ENCODE data around the gene PAIP2B.
A peak's percentile ranks its signal among the peaks of the same experiment; 100 is the strongest.
"Not testable (repeated sequence)": the region's sequence is repeated elsewhere in the genome, so short reads cannot be mapped to it uniquely, and the experiment has no call there.

The PAIP2B gene

DNA sequence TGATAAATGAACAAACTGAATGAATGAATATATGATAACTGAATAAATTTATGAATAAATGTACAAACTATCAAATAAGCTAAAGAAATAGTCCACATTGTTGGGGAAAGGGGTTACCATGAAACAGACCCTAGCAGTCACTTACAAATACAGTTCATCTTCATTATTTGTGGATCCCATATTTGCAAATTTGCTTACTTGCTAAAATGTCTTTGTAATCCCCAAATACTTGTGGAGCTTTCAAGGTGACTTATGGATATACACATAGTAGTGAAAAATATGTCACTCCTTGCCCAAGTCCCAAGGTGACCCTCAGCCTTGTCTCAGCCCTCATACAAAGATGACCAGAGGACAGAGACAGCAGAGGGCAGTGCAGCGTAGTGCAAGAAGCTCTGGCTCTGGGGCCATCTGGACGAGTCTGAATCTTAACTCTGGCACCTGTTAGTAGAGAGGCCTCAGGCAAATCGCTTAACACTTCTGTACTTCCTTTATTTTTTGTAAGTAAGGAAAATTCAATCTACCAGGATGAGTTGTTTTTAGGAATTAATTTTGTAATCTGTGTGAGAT, 3.1 kb downstream of the PAIP2B start:
- DNase-seq, result no peak

DNA sequence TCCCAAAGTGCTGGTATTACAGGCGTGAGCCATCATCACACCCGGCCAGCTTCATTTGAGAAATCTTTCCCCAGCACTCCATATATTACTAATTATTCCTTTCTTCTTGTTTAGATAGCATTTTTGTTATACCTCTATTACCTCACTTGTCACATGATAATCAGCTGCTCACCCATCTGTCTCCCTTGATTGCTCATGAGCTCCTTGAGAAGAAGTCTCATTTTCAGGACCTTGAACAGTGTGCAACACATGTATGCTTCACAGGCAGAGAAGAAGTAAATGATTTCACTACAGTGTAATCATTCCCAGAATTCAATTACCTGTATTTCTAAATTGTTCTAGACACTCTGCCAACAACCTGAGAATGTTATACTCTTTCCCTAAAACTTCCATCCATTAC, 6.2 kb downstream of the PAIP2B start:
- DNase-seq, result no peak

DNA sequence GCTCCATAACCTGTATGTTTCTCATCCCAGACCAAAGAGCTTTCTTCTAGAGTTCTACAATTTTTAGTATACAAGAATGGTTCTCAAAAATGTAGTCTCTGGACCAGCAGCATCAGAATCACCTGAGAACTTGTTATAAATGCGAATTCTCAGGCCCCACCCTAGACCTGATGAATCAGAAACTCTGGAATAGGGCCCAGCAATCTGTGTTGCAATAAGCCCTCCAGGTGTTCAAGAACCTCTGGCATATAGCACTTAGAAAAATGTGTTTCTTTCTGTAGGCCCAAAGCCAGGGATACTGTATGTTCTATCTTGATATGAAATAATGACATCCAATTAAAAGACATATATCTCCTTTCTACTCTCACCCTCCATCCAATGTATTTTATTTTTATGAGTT, 10.4 kb downstream of the PAIP2B start:
- no peak for DNase-seq

DNA sequence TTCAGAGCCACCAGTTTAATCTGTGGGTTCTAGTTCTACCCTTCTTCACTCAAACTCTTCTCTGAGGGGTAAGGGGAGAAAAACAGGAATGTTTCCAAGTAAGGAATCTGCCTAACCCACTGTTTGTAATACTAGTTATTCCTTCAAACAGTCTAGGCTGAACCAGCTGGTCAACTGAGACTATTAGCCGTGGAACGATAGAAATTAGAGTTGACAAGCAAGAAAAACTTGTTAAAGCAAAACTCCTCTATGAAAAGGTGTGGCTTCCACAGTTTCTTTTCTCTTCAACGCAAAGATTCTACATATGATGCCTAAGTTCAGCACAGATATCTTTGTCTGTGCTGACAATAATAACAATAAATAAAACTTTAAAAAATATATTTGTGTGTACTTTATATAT, 11.5 kb downstream of the PAIP2B start:
- no peak for DNase-seq

DNA sequence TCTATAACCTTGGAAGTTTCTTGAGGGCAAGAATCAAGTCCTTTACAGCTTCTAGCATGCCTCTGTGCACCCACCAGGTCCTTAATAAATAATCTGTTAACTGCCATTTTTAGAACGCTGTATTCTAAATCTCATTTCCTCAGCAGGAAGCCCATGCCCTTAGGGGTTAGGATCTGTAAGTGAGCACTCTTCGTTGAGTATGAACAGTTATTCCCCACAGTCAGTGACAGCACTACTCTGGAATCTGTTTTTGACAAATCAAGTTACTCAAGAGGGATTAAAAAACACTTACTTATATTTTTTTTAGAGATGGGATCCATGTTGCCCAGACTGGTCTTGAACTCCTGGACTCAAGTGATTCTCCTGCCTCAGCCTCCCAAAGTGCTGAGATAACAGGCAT, 14.6 kb downstream of the PAIP2B start:
- DNase-seq, result no peak

DNA sequence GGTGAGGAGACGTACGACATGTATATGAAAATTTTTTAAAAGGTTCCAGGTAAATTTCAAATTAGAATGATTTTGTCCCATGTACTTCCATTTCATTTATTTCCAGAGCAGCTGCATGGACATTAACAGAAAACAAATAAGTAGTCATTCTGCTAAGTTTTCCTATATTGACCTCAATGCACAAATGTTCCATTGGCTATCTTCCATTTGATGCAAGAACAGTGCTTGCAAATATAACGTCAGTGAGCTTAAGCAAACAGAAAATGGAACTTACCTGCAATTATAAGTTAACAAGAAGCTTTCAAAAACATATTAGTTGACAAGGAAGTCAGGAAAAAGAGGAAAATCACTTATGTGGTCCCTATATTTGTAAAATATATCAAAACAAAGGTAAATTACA, 16.6 kb downstream of the PAIP2B start:
- DNase-seq, result no peak

DNA sequence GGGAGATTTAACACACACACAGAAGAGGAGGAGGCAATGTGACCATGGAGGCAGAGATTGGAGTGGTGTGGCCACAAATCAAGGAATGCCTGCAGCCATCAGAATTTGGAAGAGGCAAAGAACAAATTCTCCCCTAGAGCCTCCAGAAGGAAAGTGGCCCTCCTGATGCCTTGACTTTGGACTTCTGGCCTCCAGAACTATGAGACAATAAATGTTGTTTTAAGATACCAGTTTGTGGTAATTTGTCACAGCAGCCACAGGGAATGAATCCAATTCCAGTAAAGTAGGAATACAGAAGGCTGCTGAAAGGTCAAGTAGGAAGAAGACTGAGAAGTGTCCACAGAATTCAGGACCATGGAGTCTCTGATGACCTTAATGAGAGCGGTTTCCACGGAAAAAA, 18.1 kb downstream of the PAIP2B start:
- DNase-seq, result no peak

DNA sequence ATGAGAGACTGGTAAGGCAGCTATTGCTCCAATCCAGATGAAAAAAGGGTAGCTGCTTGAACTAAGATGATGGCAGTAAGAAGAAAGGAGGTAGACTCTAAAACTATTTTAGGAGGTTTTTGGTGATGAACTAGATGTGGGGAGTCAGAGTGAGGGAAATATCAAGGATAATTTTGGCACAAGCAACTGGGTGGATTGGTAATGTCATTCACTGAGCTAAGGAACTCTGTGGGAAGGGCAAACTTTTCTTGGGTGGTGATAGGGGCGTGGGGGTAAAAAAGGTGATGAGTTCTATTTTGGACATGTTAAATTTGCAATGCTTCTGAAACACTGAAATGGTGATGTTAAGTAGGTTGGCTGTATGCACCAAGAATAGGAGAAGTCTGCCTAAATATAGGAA, 19.3 kb downstream of the PAIP2B start:
- no peak for DNase-seq

DNA sequence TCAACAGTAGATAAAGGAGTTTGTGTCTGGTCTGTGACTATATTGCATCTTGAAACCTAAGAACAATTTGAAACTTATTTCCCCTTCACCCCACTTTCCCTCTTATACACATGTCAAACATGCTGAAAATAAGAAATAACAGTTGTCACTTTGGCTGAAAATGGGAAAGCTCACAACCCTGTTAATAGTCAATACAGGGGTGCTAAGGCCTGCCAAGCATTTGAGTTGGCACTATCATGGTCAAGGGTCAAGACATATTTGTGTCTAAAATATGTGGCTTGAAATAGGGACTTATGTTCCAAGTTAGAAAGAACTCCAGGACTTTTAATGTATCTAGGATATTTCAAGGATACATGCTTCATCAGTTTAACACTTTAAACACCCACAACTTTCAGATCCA, 20.6 kb downstream of the PAIP2B start:
- no peak for DNase-seq

DNA sequence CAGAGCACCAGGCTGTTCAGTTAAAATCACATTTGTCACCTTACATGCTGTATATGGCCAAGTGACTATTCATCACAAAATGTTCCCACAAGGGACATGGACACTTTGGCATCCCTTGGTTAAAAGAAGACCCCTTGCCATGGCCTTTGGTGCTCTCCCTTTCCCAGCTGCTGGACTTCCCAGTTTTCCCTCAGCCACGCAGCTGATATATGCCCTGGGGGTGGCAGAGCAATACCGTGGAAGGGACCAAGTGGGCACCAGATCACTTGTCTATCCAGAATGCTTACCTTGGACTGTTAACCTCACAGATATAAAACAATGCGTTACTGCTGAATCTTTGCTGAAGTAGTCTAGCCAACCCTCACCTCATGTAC, 35.3 kb downstream of the PAIP2B start:
- DNase-seq, result no peak

DNA sequence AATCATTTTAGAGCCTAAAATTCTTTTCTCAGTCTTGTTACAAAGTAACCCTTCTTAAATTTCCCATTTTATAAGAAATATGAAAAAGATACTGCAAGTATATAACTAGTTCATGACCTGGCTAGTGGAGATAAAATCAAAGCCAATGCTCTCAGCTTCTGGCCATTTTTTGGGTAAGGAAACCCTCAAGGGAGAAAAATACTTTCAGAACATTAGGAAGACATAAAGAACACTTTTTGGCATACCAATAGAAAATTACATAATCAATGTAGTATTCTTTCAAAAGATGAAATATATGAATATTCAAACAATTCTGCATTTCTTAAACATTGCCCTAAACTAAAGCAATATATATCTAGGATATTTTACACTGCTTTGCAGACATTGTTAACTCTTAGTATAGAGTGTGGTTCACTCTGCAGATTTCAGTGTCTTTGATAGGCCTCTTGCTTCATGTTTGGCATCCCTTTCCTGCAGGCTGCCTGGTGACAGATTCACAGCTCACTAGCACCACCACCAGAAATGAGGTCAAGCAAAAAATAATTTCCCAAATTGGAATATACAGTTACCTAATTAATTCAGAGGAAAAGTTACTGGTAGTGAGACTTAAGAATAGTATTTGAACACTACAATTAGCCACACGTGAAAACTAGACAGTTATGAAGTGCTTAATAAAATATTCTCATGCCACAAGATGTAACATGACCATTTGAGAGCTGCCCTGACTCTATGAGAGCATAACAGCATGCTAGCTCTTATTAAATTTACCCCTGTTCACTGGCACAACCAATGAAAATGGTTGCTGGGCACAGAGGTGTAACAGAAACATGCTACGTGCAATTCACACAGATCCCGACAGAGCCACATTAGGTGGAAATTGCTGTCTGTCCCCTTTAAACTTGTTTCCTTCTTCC, 36.0 kb downstream of the PAIP2B start:
- no peak for DNase-seq

DNA sequence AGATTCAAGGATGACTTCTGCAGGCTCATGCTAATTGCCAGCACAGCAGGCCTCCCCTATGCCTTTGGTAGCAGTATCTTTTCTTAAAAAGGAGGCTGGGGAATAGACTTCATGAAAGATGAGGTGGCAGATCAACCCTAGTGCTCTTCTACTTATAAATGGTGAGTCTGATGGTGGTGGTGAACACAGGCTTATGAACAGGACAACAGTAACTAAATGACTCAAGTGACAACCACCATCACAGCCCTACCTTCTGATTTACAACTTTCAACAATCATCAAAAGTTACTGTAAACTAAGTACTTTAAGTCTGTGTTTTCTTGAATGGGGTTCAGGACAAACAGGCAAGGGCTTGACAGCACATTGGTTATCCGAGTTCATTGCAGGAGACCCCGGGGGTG, 39.3 kb downstream of the PAIP2B start:
- DNase-seq, result no peak

DNA sequence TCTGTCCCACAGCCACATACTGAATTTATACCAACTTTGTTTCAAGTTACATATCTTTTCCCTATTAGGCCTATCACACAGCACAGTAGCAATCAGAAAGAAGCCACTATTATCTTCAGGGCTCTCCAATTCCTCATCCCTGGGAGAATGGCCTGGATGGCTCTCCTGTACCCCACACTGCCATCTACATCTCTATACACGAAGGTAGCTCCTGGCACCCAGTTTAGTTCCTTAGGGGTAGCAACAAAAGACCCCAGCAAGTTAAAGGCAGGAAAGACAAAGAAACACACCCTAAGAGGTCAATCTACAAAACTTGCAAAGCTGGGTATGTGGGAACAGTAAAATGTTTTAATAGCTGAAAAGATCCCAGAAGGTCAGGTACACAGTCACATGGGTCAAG, 39.9 kb downstream of the PAIP2B start:
- DNase-seq, result no peak

DNA sequence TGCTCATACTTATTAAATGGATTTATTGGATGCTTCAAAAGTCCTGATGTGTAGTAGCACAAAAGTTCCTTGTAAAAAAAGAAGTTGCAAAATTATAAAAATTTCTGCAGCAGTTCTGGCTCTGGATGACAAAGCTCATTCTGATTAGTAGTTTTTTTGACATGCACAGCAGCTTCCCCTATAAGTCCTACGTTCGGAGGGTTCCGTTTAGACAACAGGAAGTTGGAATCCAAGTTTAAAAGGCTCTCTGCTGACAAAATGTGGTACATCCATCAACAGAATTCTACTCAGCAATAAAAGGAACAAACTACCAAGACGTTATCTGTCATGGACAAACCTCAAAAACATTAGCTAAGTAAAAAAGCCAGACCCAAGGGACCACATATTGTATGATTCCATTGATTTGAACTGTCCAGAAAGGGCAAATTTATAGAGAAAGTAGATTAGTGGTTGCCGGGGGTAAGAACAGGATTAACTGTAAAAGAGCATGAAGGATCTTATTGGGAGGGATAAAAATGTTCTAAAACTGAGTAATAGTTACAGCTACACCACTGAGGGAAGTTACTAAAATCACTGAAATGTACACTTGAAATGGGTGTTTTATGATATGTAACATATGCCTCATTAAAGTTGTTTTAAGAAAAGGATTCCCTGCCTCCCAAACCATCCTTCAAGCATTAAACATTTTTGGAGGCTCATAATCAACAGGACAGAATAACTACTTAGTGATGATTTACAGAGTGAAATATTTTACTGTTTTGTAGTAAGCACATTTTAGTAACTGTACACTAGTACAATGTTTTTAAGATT, 43.4 kb downstream of the PAIP2B start:
- not testable (repeated sequence) for DNase-seq

DNA sequence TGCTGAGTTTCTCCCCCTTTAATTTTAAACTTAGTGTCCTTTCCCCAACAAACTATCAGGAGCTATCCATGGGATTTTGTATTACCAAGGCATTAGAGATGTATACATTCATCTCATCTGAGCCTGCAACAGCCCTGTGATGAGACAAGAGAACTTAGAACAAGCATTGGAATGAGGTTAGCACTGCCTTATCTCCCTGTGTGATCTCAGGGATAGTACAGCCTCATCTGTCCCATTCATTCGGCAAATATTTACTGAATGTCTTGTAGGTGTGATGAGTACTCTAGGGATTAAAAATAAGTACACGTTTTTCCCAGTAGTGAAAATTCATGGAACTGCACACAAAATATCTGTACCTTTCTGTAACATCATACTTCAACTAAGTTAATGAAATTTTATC, 45.6 kb downstream of the PAIP2B start:
- no peak for DNase-seq

DNA sequence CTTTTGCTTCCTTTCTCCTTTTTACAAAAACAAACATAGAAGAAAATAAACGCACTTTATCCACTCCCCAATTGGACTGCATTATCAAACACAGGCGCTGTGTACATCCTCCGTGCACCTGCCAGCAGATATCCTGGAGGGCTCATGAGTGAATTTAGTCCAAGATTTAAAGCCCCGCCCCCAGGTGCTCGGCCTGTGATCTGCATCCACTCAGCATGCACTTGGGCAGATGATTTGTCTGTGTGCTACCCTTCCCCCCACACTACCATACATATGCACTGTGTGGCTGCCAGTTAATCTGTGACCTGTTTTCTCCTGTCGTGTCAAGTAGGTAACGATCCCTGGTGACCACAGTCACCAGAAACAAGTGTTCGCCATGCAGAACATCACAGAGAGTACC, 48.1 kb downstream of the PAIP2B start:
- not testable (repeated sequence) for DNase-seq

DNA sequence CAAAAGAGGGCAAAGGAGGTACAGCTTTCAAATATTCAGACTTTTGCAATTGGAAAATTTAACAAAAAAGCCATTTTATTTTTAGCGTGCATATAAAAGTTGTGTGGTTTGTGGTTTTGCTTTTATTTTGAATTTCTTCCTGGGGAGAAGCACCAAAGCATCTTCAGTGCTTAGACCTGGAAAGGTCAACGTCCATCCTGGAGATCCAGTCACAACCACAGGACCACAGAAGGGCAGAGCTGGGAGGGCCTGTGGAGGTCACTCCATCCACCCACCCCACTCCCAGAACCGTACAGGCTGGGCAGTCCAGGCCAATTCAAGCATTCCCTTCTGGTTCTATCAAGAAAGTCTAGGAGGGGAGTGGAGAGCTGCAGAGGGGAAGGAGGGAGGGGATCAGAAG, 52.7 kb downstream of the PAIP2B start:
- DNase-seq, result no peak

DNA sequence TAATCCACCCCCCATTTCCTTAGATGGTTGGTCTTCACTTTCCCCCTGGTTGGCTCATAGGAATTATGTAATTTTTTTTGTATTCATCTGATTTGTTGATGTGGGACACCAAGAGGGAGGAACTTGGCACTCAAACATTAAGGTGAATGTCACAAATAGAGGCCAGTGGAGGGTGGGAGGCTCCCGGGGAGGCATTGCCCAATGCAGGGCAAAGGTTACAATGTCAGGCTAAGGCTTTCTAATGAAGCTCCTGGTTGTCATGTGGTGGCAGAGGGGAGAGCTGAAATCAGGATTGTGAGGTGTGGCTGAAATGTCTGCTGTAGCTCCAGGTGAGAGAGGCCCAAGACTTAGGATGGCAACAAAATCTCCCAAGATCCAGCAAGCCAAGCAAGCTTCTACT, 53.8 kb downstream of the PAIP2B start:
- DNase-seq, result no peak

DNA sequence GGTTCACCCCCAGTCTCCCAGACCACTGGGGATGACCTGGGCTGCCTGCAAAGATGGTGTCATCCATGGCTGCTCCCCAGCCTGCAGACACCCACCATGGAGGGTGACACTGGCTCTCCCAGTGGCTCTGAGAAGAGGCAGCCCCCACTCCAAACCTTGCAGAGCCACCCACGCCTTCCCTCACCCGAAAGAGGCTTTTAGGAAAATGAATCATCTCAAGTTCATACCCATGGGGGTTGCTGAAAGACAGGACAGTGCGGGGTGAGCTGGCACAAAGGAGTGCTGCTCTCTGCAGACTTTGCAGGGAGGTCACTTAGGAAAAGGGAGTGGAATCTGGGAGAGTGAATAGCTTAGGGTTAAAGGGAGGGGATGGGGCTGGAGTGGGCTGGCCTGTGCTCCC, 60.1 kb downstream of the PAIP2B start:
- DNase-seq, result no peak

DNA sequence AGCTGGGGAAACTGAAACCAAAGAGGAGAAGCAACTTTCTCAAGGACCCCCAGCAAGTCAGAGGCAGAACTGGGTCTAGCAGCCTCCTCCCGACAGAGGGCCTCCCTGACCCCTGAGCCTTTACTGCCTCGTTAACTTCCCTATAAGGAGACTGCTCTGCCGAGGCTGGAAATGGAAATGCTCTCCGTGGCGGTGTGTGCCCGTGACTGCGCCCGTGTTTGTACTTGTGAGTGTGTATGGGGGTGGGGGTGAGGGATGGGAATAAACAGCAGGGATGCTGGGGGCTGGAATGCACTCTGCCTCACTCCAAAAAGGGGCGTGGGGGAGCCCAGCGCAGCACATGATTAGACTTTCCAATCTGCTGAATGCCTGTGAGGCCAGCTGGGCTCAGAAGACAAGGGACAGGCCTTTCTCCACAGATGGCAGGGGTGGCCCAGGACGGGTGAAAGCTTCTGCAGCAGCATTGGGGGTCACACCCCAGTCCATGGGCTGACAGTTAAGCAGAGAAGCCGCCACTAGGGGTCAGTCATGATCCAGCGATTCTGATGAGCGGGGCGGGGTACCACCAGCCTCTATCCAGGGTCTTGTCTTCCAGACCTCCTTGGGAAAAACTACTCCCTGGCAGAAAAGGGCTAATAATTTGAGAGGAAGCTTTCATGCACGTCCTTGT, 69.6 kb downstream of the PAIP2B start:
- peak; percentile 47 for DNase-seq

DNA sequence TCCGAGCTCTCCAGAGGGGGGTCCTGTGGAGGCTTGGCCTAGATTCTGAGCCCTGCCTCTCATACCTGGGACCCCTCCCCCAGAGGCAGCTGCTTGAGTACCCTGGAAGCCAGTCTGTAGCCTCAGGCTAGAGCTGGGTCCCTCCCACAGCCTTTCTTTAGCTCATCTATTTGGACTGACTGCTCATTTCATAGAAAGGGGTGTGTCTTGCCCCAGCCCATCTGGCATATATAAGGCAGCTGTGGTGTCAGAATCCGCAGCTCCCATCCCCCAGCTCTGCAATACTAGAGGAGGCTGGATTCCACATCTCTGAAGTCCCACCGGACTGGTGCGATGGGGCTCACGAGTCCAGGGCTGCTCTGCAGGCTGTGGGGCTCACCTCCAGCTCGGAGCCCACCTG, 70.3 kb downstream of the PAIP2B start:
- no peak for DNase-seq

DNA sequence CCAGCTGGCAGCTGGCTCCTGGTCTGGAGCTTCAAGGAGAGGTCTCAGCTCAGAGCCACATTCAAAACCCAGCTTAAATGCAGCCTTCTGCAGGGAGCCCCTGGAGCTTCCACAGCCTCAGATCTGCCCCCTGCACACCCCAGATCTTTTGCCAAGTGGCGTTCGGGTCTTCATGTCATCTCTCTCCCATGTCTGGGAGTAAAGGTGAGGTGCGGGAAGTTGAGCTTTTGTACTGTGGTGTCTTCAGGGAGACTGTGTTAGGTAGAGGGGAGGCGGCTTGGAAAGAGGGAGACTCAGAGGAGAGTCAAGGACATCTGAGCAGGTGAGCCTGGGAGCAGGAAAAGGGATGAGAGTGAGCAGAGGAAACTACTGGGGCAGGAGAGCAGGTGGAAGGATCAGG, 71.1 kb downstream of the PAIP2B start:
- no peak for DNase-seq

DNA sequence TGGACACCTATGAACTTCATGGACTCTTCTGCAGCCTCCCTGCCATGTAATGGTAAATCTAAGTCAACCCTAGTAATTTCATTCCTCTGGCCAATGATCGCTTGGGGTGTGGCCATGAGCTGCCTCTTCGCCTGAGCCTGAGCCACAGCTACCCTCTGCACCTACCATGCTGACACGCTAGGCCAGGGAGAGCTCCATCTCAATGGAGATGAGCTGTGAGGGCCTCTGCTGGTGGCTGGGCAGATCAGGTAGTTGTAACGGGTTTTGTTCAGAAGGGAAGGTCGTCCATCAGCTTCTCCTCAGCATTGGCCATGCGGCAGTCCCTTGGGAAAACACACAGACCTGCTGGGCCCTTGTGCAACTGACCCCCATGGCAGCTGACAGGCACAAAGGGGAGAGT, 72.1 kb downstream of the PAIP2B start:
- no peak for DNase-seq

Measured in right kidney (tissue), 1 donor.